HepG2 (cell line): Measurements from ENCODE around the gene STEAP3. TPM values are rescaled to one million over a fixed set of nuclear protein-coding genes. Genes with fewer than 3 reads are reported as not detected.

Experiments used
- CBX2 ChIP-seq, 2 experiments: fragments of 200-600 bp in 1 of 2; sonication (generic); formaldehyde crosslinking in 1 of 2; IDR thresholded peaks; 2 replicates each; pipeline versions ENCODE4 v1.7.0 to v1.8.1; 2018 to 2022; ENCODE audit warnings: low read depth in 2 of 2, low read length in 1 of 2, mild to moderate bottlenecking in 1 of 2, missing genetic modification reagents in 1 of 2
- HNRNPL ChIP-seq: fragments of 200-400 bp; formaldehyde crosslinking; IDR thresholded peaks from 2 replicates; pipeline ENCODE4 v1.6.1; 2017; ENCODE audit warnings: mild to moderate bottlenecking, low read depth, low read length
- JDP2 ChIP-seq: sonication (generic); formaldehyde crosslinking; IDR thresholded peaks from 2 replicates; pipeline ENCODE4 v1.8.1; 2022; ENCODE audit warnings: missing genetic modification reagents, borderline replicate concordance
- RARG ChIP-seq: sonication (generic); formaldehyde crosslinking; IDR thresholded peaks from 2 replicates; pipeline ENCODE4 v1.4.0; 2020; ENCODE audit warnings: low read depth, mild to moderate bottlenecking, missing genetic modification reagents
- SMAD1 ChIP-seq: sonication (generic); formaldehyde crosslinking; IDR thresholded peaks from 2 replicates; pipeline ENCODE4 v1.4.0; 2020; ENCODE audit warnings: missing genetic modification reagents, low read depth, mild to moderate bottlenecking, borderline replicate concordance
- U2AF1 ChIP-seq: fragments of 200-400 bp; formaldehyde crosslinking; optimal IDR thresholded peaks from 2 replicates; pipeline ENCODE3; 2017; ENCODE audit warnings: mild to moderate bottlenecking, low read depth, low read length
- ZNF317 ChIP-seq: sonication (generic); formaldehyde crosslinking; IDR thresholded peaks from 2 replicates; pipeline ENCODE4 v1.5.0; 2020; ENCODE audit warnings: mild to moderate bottlenecking, missing genetic modification reagents
- polyA plus RNA-seq, 8 experiments: library from polyadenylated mRNA; depleted of rRNA in 3 of 8; stranded (reverse) in 7 of 8; unstranded in 1 of 8; fragments of >200 nt; fragmentation: Illumina TruSeq in 4 of 8; extraction: Trizol in 4 of 8; gene quantifications; 2 replicates each; pipeline versions ENCODE4 v1.2.1 to v1.2.3, GENCODE V29; 2011 to 2016; ENCODE audit warnings: low read depth in 4 of 8, missing spikeins in 1 of 8, mixed read lengths in 1 of 8; ENCODE audit not compliant: insufficient read depth in 1 of 8
- total RNA-seq, 5 experiments: library from RNA; depleted of rRNA; stranded (reverse); fragments of >200 nt; fragmentation: Illumina TruSeq; extraction: Trizol; gene quantifications; 2 replicates each; pipeline ENCODE4 v1.2.3, GENCODE V29; 2016; ENCODE audit warnings: low read depth in 1 of 5
- TF ChIP-seq, protein P1 (sequence below): sonication (generic); formaldehyde crosslinking; IDR thresholded peaks from 2 replicates; pipeline ENCODE4 v1.4.0; 2020; ENCODE audit warnings: missing genetic modification reagents, borderline replicate concordance
- TF ChIP-seq, protein P2 (sequence below): sonication (generic); formaldehyde crosslinking; IDR thresholded peaks from 2 replicates; pipeline ENCODE4 v1.8.0; 2022; ENCODE audit warnings: missing genetic modification reagents, mild to moderate bottlenecking, inconsistent platforms, borderline replicate concordance
- TF ChIP-seq, protein P3 (sequence below): sonication (generic); formaldehyde crosslinking; IDR thresholded peaks from 2 replicates; pipeline ENCODE4 v1.4.0; 2020; ENCODE audit warnings: missing genetic modification reagents, borderline replicate concordance
- TF ChIP-seq, protein P4 (sequence below): sonication (generic); formaldehyde crosslinking; IDR thresholded peaks from 2 replicates; pipeline ENCODE4 v1.9.0; 2021; ENCODE audit warnings: missing genetic modification reagents, borderline replicate concordance
- TF ChIP-seq, protein P5 (sequence below): sonication (generic); formaldehyde crosslinking; IDR thresholded peaks from 2 replicates; pipeline ENCODE4 v1.5.1; 2020; ENCODE audit warnings: mild to moderate bottlenecking, missing genetic modification reagents, moderate library complexity

Gene STEAP3
- total and polyA plus RNA-seq, 2 of the 13 experiments (the other 11 are each of a cell fraction or from before 2014, with no cell fraction given) = 7.3 to 21.1 TPM

DNA sequence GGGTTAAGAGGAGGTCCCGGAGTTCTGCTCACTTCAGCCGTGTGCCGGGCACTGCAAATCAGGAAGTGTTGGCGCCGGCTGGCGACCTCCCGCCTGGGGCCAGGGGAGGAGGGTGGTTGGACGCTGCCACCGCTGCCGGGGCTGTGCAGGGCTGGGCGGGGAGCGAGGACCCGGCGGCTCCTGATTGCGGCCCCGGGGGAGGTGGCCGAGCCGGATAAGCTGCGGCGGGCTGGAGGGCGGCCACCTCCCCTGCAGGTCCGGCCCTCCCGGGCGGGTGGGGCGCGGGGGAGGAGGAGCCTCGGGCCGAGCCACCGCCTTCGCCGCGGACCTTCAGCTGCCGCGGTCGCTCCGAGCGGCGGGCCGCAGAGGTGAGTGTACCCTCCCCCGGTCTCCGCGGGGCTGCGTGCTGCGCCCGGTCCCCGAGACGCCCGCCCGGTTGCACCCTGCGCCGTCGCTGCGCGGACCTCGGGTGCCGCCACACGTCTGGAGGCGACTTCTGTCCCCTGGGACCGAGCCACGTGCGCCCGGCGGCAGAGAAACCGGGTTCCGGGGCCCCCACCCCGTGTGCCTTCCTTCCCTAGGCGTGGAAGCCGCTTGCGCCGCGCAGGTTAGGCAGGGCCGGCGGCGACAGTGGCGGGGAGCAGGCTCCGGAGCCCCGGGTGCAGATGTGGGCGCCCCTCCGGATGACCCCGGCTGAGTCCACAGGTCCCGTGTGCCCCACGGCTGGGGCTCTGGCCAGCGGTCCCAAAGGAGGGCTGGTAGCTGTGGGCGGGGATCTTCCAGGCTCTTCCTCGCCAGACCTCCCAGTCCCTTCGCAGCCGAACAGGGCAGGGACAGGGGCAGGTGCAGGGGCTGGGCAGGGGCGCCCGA, at the start of gene STEAP3 (continued):
- TF ChIP-seq, protein P1, sequence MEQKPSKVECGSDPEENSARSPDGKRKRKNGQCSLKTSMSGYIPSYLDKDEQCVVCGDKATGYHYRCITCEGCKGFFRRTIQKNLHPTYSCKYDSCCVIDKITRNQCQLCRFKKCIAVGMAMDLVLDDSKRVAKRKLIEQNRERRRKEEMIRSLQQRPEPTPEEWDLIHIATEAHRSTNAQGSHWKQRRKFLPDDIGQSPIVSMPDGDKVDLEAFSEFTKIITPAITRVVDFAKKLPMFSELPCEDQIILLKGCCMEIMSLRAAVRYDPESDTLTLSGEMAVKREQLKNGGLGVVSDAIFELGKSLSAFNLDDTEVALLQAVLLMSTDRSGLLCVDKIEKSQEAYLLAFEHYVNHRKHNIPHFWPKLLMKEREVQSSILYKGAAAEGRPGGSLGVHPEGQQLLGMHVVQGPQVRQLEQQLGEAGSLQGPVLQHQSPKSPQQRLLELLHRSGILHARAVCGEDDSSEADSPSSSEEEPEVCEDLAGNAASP (CRISPR knock-in tag) = no peak
- TF ChIP-seq SMAD1 (CRISPR knock-in tag) (no peak), JDP2 (CRISPR knock-in tag) (no peak; the same call in 1 of the 2 replicates), ZNF317 (CRISPR knock-in tag) (no peak), HNRNPL (0 out of 2 replicates have a peak, but pooled peaks have one; percentile 77), RARG (CRISPR knock-in tag) (0 out of 2 replicates have a peak, but pooled peaks have one; percentile 64), CBX2 (IDR thresholded peaks at IDR 0.05; ENCODE audit: low read depth, low read length) (no peak), CBX2 (CRISPR knock-in tag; IDR thresholded peaks at IDR 0.05; ENCODE audit: low read depth) (no peak), U2AF1 (no peak)
- TF ChIP-seq, protein P2, sequence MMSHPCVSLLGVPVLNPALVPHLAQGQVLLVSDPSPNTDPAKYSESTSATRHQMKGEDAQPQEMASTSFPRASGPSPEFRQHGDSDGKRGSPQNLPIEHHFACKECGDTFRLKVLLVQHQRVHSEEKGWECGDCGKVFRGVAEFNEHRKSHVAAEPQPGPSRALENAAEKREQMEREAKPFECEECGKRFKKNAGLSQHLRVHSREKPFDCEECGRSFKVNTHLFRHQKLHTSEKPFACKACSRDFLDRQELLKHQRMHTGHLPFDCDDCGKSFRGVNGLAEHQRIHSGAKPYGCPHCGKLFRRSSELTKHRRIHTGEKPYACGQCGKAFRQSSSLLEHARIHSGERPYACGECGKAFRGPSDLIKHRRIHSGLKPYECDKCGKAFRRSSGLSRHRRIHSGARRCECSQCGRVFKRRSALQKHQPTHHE = no peak
- TF ChIP-seq, protein P3, sequence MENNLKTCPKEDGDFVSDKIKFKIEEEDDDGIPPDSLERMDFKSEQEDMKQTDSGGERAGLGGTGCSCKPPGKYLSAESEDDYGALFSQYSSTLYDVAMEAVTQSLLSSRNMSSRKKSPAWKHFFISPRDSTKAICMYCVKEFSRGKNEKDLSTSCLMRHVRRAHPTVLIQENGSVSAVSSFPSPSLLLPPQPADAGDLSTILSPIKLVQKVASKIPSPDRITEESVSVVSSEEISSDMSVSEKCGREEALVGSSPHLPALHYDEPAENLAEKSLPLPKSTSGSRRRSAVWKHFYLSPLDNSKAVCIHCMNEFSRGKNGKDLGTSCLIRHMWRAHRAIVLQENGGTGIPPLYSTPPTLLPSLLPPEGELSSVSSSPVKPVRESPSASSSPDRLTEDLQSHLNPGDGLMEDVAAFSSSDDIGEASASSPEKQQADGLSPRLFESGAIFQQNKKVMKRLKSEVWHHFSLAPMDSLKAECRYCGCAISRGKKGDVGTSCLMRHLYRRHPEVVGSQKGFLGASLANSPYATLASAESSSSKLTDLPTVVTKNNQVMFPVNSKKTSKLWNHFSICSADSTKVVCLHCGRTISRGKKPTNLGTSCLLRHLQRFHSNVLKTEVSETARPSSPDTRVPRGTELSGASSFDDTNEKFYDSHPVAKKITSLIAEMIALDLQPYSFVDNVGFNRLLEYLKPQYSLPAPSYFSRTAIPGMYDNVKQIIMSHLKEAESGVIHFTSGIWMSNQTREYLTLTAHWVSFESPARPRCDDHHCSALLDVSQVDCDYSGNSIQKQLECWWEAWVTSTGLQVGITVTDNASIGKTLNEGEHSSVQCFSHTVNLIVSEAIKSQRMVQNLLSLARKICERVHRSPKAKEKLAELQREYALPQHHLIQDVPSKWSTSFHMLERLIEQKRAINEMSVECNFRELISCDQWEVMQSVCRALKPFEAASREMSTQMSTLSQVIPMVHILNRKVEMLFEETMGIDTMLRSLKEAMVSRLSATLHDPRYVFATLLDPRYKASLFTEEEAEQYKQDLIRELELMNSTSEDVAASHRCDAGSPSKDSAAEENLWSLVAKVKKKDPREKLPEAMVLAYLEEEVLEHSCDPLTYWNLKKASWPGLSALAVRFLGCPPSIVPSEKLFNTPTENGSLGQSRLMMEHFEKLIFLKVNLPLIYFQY (CRISPR knock-in tag) = no peak
- TF ChIP-seq, protein P4, sequence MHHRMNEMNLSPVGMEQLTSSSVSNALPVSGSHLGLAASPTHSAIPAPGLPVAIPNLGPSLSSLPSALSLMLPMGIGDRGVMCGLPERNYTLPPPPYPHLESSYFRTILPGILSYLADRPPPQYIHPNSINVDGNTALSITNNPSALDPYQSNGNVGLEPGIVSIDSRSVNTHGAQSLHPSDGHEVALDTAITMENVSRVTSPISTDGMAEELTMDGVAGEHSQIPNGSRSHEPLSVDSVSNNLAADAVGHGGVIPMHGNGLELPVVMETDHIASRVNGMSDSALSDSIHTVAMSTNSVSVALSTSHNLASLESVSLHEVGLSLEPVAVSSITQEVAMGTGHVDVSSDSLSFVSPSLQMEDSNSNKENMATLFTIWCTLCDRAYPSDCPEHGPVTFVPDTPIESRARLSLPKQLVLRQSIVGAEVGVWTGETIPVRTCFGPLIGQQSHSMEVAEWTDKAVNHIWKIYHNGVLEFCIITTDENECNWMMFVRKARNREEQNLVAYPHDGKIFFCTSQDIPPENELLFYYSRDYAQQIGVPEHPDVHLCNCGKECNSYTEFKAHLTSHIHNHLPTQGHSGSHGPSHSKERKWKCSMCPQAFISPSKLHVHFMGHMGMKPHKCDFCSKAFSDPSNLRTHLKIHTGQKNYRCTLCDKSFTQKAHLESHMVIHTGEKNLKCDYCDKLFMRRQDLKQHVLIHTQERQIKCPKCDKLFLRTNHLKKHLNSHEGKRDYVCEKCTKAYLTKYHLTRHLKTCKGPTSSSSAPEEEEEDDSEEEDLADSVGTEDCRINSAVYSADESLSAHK (CRISPR knock-in tag) = no peak
- TF ChIP-seq, protein P5, sequence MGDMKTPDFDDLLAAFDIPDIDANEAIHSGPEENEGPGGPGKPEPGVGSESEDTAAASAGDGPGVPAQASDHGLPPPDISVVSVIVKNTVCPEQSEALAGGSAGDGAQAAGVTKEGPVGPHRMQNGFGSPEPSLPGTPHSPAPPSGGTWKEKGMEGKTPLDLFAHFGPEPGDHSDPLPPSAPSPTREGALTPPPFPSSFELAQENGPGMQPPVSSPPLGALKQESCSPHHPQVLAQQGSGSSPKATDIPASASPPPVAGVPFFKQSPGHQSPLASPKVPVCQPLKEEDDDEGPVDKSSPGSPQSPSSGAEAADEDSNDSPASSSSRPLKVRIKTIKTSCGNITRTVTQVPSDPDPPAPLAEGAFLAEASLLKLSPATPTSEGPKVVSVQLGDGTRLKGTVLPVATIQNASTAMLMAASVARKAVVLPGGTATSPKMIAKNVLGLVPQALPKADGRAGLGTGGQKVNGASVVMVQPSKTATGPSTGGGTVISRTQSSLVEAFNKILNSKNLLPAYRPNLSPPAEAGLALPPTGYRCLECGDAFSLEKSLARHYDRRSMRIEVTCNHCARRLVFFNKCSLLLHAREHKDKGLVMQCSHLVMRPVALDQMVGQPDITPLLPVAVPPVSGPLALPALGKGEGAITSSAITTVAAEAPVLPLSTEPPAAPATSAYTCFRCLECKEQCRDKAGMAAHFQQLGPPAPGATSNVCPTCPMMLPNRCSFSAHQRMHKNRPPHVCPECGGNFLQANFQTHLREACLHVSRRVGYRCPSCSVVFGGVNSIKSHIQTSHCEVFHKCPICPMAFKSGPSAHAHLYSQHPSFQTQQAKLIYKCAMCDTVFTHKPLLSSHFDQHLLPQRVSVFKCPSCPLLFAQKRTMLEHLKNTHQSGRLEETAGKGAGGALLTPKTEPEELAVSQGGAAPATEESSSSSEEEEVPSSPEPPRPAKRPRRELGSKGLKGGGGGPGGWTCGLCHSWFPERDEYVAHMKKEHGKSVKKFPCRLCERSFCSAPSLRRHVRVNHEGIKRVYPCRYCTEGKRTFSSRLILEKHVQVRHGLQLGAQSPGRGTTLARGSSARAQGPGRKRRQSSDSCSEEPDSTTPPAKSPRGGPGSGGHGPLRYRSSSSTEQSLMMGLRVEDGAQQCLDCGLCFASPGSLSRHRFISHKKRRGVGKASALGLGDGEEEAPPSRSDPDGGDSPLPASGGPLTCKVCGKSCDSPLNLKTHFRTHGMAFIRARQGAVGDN (CRISPR knock-in tag) = peak; percentile 95
